ENCODE measurements around the gene PCSK1.
"Not testable (repeated sequence)": the region's sequence is repeated elsewhere in the genome, so short reads cannot be mapped to it uniquely, and the experiment has no call there.

PCSK1 gene

GRCh38 chr5:96402500-96402899 lies 30.5 kb downstream of the PCSK1 start:
- TF ChIP-seq CTCF (IDR thresholded peaks at IDR 0.05; ENCODE audit: low read depth, low read length): no peak
- no peak for DNase-seq (ENCODE audit: low read depth in 2 of 2)
- H3K4me3 ChIP-seq (replicated peaks in 1 of 2; ENCODE audit: low read depth in 2 of 2, low read length in 2 of 2): no peak overlapping the region

- DNase-seq (ENCODE audit: low read depth in 2 of 2): no peak
- no peak overlapping the region for H3K4me3 ChIP-seq (replicated peaks in 1 of 2; ENCODE audit: low read depth in 2 of 2, low read length in 2 of 2)
- no peak for TF ChIP-seq CTCF (IDR thresholded peaks at IDR 0.05; ENCODE audit: low read depth, low read length)
These were observed 36.2 kb downstream of the PCSK1 start for GRCh38 chr5:96396878-96397277.

GRCh38 chr5:96395295-96395694 lies 37.8 kb downstream of the PCSK1 start:
- not testable (repeated sequence) for DNase-seq (ENCODE audit: low read depth in 2 of 2)

GRCh38 chr5:96391921-96392320 lies 41.1 kb downstream of the PCSK1 start:
- TF ChIP-seq CTCF (IDR thresholded peaks at IDR 0.05; ENCODE audit: low read depth, low read length): no peak
- peak in 1 of 2 donors; percentile 56 for DNase-seq (ENCODE audit: low read depth in 2 of 2)
- H3K4me3 ChIP-seq (replicated peaks in 1 of 2; ENCODE audit: low read depth in 2 of 2, low read length in 2 of 2): no peak overlapping the region

More at GRCh38 chr5:96395295-96395694, 37.8 kb downstream of the PCSK1 start:
- H3K4me3 ChIP-seq (replicated peaks in 1 of 2; ENCODE audit: low read depth in 2 of 2, low read length in 2 of 2): not testable (repeated sequence)

GRCh38 chr5:96388176-96388575 lies 44.9 kb downstream of the PCSK1 start:
- H3K4me3 ChIP-seq (replicated peaks in 1 of 2; ENCODE audit: low read depth in 2 of 2, low read length in 2 of 2): no peak overlapping the region
- TF ChIP-seq CTCF (IDR thresholded peaks at IDR 0.05; ENCODE audit: low read depth, low read length): no peak
- DNase-seq (ENCODE audit: low read depth in 2 of 2): peak; percentile 20 to 26

- DNase-seq (ENCODE audit: low read depth in 2 of 2): no peak
- TF ChIP-seq CTCF (IDR thresholded peaks at IDR 0.05; ENCODE audit: low read depth, low read length): no peak
- H3K4me3 ChIP-seq (replicated peaks in 1 of 2; ENCODE audit: low read depth in 2 of 2, low read length in 2 of 2): no peak overlapping the region
These were observed 45.4 kb downstream of the PCSK1 start for GRCh38 chr5:96387616-96388015.

GRCh38 chr5:96385538-96385937 lies 47.5 kb downstream of the PCSK1 start:
- H3K4me3 ChIP-seq (replicated peaks in 1 of 2; ENCODE audit: low read depth in 2 of 2, low read length in 2 of 2): no peak overlapping the region
- DNase-seq (ENCODE audit: low read depth in 2 of 2): no peak
- no peak for TF ChIP-seq CTCF (IDR thresholded peaks at IDR 0.05; ENCODE audit: low read depth, low read length)

Data from cardiac fibroblast (primary cell).